ENCODE results near the gene DNAJC16.
A peak's percentile ranks its signal among the peaks of the same experiment; 100 is the strongest.
"Not testable (repeated sequence)": the region's sequence is repeated elsewhere in the genome, so short reads cannot be mapped to it uniquely, and the experiment has no call there.

Gene DNAJC16

GRCh38 chr1:15526490-15527339 lies at the start of gene DNAJC16:
Gene DNAJC16, plus strand, starts transcription at chr1:15526848. Its CDS starts 2,258 bp downstream, at chr1:15529106.
- DNase-seq: peak; percentile 99

- no peak for DNase-seq
These were observed 49.7 kb upstream of the DNAJC16 start for GRCh38 chr1:15476927-15477326.

GRCh38 chr1:15477646-15478212 lies 48.9 kb upstream of the DNAJC16 start:
- DNase-seq: no peak

- no peak for DNase-seq
These were observed 46.8 kb upstream of the DNAJC16 start for GRCh38 chr1:15479654-15480347.

- not testable (repeated sequence) for DNase-seq
These were observed 44.2 kb upstream of the DNAJC16 start for GRCh38 chr1:15482455-15482854.

GRCh38 chr1:15482983-15483543 lies 43.6 kb upstream of the DNAJC16 start:
- DNase-seq: not testable (repeated sequence)

GRCh38 chr1:15483971-15484370 lies 42.7 kb upstream of the DNAJC16 start:
- DNase-seq: no peak

DNA sequence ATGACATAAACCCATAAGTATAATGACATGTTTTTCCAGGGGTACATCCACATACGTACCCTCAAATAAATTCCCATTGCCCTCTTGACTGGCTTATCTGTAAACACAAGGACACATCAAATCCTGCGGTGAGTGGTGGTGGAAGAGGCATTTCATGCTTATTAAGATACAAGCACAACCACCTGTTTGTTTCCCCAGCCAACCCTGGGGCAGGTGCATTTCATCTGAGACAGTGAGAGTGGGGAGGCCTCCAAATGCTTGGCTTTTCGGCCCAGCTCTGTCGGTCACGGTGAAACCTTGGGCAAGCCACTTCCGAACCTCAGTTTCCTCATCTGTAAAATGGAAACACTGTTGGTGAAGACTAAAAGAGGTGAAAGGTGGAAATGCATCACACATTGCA lies 42.2 kb upstream of the DNAJC16 start:
- not testable (repeated sequence) for DNase-seq

DNA sequence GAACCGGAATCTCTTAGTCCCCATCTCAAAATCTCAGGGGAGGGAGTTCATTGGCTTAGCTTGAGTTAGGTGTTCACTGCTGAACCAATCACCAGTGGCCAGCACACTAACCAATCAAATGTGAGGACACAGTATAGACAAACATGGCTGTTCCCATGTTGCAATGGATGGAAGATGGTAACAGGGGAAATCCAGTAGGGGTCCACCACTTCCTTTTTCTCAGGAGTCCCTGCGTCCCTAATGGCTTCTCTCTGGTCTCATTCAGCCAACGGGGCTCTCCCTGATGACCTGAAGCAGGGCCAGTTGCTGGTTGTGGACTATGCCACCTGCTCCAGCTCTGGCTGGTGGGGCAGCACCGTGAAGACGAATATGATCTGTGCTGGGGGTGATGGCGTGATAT lies 41.0 kb upstream of the DNAJC16 start:
- DNase-seq: no peak

- not testable (repeated sequence) for DNase-seq
These were observed 39.6 kb upstream of the DNAJC16 start for GRCh38 chr1:15486844-15487610.

- no peak for DNase-seq
These were observed 38.3 kb upstream of the DNAJC16 start for GRCh38 chr1:15488371-15488770.

- DNase-seq: no peak
These were observed 37.5 kb upstream of the DNAJC16 start for GRCh38 chr1:15489052-15489736.

GRCh38 chr1:15491010-15491409 lies 35.6 kb upstream of the DNAJC16 start:
- not testable (repeated sequence) for DNase-seq

DNA sequence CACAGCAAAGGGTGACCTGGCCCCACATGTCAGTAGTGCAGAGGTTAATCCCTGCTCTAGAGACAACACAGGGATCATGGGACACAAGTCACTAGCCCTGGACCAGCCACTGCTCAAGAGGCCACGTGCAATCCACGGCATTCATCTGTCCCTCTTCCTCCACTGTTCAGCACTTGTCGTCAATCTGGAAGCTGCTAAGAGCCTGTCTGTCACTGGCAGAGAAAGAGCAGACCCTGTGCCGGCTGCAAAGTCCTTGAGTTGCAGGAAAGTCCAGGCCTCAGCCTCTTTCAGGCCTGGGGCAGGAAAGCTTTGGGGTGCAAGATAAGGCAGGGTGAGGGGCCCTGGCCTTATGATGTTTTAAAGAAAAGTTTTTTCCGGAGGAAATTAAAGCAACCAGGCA lies 34.1 kb upstream of the DNAJC16 start:
- DNase-seq: no peak

DNA sequence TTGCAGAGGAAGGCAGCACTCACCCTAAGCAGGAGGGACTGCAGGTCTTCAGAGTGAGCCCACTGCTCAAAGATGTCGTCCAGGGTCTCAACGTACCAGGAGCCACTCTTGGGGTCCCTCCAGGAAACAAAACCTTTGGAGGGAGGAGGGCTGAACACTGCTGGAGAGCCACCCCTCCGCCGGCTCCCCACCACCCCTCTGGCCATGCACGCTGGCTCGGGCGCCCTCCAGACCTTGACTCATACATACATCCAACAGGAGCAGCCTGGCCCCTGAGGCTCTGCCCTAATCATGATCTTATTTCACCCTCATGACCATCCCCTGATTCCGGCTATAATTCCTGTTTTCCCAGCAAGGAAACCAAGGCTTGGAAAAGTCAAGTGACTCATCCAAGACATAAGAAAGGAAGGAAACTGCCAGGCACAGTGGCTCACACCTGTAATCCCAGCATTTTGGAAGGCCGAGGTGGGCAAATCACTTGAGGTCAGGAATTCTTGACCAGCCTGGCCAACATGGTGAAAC lies 32.7 kb upstream of the DNAJC16 start:
- DNase-seq: no peak

DNA sequence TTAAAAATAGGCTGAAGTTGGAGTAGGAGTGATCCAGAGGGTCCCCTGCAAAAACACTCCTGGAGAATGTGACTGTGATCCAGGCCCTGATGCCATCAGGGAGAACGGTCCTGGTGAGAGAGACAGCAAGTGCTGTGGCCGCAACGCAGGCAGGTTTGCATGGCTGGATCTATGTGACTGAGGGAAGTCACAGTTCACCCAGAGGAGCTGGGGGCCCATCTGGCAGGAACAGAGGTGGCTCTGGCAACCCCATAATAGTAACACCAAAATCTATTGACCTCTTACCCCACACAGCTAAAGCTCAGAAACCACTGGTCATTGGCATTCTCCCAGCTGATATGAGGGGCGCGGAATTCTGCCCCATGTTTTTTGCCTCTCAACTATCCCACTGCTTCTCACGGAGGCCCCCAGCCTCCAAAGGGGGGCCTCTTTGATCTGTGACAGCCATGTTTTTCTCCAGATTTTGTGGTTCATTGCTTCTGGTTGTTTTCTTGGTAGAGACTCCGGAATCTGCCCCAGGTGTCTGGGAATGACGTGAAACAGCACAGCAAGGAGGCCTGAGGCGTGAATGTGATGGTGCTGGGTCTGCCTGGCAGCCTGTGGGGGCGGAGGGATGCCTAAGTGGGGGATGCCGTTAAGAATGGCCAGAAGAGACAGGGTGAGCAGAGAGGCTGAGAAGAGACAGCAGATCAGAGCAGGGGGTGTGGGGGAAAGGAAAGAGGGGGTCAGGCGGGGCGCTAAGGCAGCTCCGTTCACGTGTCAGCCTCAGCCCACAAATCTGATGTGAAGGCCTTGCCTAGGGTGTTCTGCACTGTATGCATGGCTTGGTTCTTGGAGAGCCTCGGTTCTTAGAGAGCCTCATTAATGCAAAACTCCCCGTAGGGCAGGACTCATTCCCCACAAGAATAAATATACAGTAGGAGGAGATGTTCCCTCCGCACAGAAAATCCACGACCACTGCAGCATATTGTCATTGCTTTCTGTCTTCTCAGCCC lies 26.2 kb upstream of the DNAJC16 start:
- no peak for DNase-seq

DNA sequence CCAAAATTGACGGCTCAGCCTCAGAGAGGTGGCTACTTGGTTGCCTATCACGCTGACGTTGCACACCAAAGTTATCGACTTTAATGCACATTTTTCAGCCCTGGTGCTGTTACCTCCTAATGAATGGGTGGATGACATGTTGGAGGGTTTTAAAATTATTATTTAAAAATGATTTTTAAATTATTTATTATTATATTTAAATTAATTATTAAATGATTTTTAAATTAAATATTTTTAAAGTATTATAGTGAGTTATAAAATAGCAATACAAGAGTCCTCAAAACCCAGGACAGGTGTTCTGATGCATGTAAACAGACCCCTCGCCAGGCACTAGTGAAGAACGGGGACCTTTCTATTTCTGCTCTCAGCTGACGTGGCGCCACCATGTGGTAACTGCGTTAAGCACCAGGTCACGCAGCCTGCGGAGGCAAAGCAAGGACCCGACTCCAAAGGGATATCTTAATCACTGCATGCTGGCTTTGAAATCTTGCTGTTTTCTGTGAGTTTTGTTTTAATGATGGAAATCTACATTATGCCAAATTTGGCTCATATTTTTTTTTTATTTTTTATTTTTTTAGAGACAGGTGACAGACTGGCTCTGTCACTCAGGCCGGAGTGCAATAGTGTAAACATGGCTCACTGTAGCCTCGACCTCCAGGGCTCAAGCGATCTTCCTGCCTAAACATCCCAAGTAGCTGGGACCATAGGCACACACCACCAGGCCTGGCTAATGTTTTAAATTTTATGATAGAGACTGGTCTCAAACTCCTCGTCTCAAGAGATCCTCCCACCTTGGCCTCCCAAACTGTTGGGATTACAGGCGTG lies 25.2 kb upstream of the DNAJC16 start:
- DNase-seq: peak; percentile 49

- DNase-seq: no peak
These were observed 22.2 kb upstream of the DNAJC16 start for GRCh38 chr1:15504436-15504835.

DNA sequence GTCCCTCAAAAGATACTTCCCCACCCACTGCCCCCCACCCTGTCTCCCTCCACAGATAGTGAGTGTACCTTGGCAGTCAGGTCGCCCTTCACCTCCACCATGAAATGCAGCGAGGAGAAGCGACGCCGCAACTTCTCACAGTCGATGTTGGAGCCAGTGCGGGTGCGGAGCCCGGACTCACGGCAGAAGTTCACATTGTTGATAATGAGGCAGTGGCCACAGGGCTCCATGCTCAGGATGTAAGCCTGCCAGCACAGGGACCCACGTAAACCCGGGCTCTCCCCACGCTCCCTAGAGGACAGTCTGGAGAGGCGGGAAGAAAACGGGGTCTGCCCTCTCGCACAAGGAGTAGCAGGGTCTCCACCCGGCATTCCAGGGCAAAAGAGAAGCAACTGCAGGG lies 19.8 kb upstream of the DNAJC16 start:
- DNase-seq: no peak

DNA sequence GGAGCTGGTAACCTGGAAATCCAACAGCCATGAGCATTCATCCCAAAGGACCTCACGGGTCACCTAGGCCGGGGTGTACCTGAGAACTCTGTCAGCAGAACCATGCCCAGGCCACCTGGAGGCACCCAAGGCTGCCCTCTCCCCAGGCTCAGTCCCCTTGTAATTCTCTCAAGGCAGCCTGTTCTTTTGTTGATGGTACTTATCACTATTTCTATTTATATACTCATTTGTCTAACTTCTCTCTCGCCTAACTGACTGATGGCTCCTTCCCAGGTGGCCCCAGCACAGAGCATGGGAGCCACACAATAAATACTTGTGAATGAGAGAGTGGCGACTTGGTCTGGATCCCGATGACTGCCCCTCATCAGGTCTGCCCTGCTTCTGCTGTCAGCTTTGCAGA lies 19.4 kb upstream of the DNAJC16 start:
- DNase-seq: no peak

Measured in CD4-positive, alpha-beta T cell treated with Interleukin-21 for 1 hour (primary cell).